Measurements from ENCODE around the gene CATSPERZ. TPM values are rescaled to one million over a fixed set of nuclear protein-coding genes. Genes with fewer than 3 reads are reported as not detected.

The CATSPERZ gene
- total and polyA plus RNA-seq, 2 of the 8 experiments (the other 6 are each of a cell fraction or from before 2014, with no cell fraction given): 0.77 TPM; not detected in 1

DNA sequence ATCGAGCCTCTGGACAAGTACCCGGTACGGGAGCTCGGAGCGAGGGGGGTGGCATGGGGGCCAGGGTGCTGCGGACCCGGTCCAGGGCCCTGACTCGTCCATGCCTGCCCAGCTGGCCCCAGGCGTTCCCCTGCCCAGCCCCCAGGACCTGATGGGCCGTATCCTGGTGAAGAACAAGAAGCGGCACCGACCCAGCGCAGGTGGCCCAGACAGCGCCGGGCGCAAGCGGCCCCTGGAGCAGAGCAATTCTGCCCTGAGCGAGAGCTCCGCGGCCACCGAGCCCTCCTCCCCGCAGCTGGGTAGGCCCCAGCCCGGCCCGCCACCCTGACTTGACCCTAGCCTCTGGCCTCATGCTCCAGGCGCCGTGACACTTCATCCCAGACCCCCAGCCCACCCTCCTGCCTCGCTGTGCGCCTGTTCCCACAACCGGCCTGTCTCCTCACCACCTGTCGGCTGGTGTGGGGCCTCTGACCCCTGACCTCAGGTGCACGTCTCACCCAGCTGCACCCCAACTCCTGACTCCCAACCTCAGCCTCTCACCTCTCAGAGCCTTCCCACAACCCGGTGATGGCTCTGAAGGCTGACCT lies 41.1 kb upstream of the CATSPERZ start (continued):
- TF ChIP-seq, protein P1, sequence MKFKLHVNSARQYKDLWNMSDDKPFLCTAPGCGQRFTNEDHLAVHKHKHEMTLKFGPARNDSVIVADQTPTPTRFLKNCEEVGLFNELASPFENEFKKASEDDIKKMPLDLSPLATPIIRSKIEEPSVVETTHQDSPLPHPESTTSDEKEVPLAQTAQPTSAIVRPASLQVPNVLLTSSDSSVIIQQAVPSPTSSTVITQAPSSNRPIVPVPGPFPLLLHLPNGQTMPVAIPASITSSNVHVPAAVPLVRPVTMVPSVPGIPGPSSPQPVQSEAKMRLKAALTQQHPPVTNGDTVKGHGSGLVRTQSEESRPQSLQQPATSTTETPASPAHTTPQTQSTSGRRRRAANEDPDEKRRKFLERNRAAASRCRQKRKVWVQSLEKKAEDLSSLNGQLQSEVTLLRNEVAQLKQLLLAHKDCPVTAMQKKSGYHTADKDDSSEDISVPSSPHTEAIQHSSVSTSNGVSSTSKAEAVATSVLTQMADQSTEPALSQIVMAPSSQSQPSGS (IDR thresholded peaks at IDR 0.05; ENCODE audit: low read length): no peak
- TF ChIP-seq, protein P2, sequence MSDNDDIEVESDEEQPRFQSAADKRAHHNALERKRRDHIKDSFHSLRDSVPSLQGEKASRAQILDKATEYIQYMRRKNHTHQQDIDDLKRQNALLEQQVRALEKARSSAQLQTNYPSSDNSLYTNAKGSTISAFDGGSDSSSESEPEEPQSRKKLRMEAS (IDR thresholded peaks at IDR 0.05): no peak
- TF ChIP-seq SIN3A (conservative IDR thresholded peaks at IDR 0.05 in 1 of 2, IDR thresholded peaks at IDR 0.05 in 1 of 2; ENCODE audit: low read depth in 1 of 2, low read length in 2 of 2) (no peak), KDM1A (IDR thresholded peaks at IDR 0.05; ENCODE audit: borderline replicate concordance, low read length) (no peak), EGR1 (IDR thresholded peaks at IDR 0.05; ENCODE audit: borderline replicate concordance, low read depth, low read length) (no peak), BRCA1 (IDR thresholded peaks at IDR 0.05; ENCODE audit: low read depth, low read length) (no peak), SP4 (IDR thresholded peaks at IDR 0.05; ENCODE audit: low read length) (no peak), YY1 (IDR thresholded peaks at IDR 0.05; ENCODE audit: low read depth, low read length) (no peak), TAF7 (optimal IDR thresholded peaks at IDR 0.05; ENCODE audit: borderline replicate concordance, low read depth, low read length) (no peak)
